B cell (primary cell): Measurements from ENCODE around the gene HSD17B2.

Experiments
- EZH2 ChIP-seq: IDR thresholded peaks from 2 replicates; pipeline ENCODE4 v1.6.1; 2012; ENCODE audit warnings: borderline replicate concordance, low read depth, mild to moderate bottlenecking, moderate library complexity, low read length; ENCODE audit not compliant: insufficient read depth, poor library complexity, severe bottlenecking
- TF ChIP-seq, protein P1 (sequence below): fragments of 200-600 bp; IDR thresholded peaks from one replicate; pipeline ENCODE4 v1.8.0; 2022; ENCODE audit warnings: antibody characterized with exemption, mild to moderate bottlenecking

DNA sequence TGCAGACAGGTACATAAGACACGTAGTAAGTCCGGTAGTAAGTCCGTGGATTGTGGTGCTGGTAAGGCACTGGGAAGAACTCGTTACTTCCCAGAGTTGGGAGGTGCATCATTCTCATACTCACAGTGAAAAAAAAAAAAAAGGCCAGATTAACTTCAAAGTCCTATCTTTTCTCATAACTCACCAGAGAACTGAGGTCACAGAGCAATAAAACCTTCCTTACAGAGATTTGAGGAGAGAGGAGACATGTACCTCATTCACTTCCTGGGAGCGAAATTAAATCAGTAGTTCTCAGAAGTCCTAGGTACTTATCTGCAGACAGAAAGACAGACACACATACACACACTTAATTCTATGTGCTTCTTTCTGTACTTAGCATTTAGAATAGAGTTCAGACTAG lies 112.5 kb downstream of the HSD17B2 start:
- TF ChIP-seq, protein P1, sequence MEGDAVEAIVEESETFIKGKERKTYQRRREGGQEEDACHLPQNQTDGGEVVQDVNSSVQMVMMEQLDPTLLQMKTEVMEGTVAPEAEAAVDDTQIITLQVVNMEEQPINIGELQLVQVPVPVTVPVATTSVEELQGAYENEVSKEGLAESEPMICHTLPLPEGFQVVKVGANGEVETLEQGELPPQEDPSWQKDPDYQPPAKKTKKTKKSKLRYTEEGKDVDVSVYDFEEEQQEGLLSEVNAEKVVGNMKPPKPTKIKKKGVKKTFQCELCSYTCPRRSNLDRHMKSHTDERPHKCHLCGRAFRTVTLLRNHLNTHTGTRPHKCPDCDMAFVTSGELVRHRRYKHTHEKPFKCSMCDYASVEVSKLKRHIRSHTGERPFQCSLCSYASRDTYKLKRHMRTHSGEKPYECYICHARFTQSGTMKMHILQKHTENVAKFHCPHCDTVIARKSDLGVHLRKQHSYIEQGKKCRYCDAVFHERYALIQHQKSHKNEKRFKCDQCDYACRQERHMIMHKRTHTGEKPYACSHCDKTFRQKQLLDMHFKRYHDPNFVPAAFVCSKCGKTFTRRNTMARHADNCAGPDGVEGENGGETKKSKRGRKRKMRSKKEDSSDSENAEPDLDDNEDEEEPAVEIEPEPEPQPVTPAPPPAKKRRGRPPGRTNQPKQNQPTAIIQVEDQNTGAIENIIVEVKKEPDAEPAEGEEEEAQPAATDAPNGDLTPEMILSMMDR = no peak
- no peak for TF ChIP-seq EZH2
